T-helper 2 cell treated with Interferon-gamma antibody and Interleukin-4, amounts not matched to agents 100 ng/mL and 5 ng/mL, for 36 hours (primary cell): ENCODE results near the gene PLEKHH1. TPM values are rescaled to one million over a fixed set of nuclear protein-coding genes. Genes with fewer than 3 reads are reported as not detected.
"Not testable (repeated sequence)": the region's sequence is repeated elsewhere in the genome, so short reads cannot be mapped to it uniquely, and the experiment has no call there.

Experiments
- intact Hi-C: fragments of 100-400 bp; cut with micrococcal nuclease; formaldehyde crosslinking; loops from one replicate; pipeline ENCODE4 v1.15.1; 2023
- total RNA-seq: library from RNA; stranded (reverse); gene quantifications from 2 replicates; pipeline ENCODE4 v1.2.3, GENCODE V29; 2022

The PLEKHH1 gene
- total RNA-seq, 1 donor from 2014 or later = 0.64 TPM

DNA sequence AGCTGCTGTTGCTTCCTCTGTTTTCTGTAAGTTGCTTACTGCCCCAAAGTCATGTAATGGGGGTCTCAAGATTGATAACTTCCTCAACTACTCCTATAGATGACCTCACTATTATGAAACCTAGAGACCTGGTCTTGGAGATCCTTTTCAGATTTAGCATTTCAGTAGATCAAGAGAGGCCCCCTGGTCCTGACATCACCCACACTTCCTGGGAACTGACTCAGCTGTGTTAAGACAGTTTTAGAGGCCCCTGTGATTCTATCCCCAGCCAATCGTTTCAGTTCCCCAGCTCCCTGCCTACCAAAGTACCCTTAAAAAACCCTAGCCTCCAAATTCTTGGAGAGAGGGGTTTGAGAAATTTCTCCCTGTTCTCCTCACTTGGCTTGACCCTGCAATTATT lies 77.4 kb downstream of the PLEKHH1 start:
- intact Hi-C loops = loop anchor here (10.0 kb wide), 1 partner anchor 204 kb away; the partner anchor contains the start of genes RAD51B and ZFYVE26

DNA sequence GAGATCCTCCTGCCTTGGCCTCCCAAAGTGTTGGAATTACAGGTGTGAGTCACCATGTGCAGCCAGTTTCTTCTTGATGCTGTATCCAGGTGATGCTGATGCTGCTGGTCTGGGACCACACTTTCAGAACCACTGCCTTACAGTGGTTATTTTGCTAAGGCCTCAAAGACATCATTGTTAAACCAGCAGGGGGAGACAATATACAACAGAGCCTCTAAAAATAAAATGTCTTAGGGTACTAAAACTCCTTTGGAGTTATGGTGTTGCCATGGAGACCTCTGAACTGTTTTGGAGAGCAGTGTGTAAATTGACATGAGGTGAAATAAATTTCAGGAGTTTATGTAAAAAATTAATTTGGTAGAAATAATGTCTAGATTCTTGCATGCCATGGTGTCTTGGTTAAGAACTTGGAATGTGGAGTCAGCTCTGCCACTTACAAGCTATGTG lies 85.5 kb downstream of the PLEKHH1 start:
- intact Hi-C loops = loop anchor here (1.0 to 10.0 kb wide), 9 partner anchors 18 to 1174 kb away; partner anchors contain the start of genes EIF2S1, PIGH, RAD51B and RDH11

DNA sequence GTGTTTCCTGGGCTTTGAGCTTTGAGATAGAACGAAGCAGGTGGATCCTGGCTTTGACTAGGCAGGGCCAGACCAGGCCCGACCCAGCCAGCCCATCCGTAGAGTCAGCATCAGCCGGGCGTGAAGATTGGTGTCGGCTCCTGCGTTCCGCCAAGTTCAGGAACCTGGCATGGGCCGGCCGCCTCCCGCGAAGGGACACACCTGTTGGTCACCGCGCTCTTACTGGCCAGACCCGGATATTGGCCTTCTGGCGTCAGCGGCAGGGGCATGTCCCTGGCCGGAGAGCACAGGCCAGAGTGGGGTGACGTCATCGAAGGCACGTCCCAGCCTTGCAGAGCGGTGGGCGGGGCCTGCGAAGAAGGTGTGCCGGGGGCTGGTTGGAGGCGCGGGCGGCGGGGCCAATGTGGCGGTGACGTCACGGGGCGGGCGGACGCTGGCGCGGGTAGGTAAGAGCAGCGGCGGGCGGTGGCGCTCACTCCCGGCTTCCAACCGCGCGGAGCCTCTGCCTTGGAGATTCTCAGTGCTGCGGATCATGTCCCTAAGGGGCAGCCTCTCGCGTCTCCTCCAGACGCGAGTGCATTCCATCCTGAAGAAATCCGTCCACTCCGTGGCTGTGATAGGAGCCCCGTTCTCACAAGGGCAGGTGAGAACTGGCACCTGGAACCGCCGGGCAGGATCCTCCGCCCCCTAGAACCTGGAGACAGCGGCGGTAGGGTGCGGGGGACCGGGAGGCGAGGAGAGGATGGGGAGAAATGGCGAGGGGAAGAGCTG lies 86.5 kb downstream of the PLEKHH1 start, which contains the start of gene ARG2:
Gene ARG2, plus strand, starts transcription at position 475 of the 771 bp plus-strand sequence. Its CDS starts 58 bp downstream, at position 533.
- intact Hi-C loops = loop anchor here (1.0 to 10.0 kb wide), 7 partner anchors 19 to 1173 kb away; partner anchors contain the start of genes EIF2S1, PIGH, RAD51B and RDH11

DNA sequence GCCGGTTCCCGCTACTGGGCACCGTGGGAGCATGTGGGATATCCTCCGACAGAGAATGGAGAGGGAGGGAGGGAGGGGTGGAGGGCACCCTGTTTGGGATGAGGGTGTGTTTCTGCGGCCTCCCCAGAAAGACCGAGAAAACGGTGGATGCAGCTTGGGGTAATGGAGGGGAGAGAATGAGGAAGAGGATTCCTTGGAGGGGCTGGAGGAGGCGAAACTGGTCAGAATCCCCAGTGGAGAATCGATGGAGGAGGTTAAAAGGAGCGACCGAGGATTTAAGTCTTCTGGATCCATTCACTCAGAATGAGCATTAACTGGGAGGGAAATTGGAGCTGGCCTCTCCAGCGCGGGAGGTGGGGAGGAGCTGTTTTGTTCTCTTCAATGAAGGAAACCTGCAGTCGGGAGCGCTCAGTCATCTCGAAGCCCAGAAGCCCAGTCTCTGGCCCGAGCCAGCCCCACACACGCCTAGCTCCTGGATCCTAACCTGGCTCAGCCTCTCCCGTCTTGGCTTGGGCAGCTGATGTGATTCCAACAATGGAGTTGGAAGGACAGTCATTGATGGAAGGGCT lies 87.2 kb downstream of the PLEKHH1 start:
- intact Hi-C loops = no loop called here

DNA sequence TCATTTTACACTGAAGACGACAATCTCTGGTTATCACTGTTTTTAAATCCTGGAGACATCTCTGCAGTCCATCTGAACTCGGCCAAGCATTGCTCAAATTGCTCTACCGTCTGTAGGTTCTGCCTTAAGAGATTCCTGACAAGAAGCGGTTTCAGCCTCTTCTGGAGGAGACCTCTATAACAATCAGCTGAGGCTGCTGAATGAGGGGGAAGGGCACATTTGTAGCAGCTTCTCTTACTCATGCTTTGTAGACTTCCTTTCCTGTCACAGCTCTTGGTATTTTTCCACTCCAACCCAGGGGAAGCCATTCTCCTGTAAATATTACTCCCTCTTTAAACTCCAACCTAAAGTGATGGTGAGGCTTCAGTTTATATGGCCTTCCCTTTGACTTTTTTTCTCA lies 89.6 kb downstream of the PLEKHH1 start:
- intact Hi-C loops = no loop called here

DNA sequence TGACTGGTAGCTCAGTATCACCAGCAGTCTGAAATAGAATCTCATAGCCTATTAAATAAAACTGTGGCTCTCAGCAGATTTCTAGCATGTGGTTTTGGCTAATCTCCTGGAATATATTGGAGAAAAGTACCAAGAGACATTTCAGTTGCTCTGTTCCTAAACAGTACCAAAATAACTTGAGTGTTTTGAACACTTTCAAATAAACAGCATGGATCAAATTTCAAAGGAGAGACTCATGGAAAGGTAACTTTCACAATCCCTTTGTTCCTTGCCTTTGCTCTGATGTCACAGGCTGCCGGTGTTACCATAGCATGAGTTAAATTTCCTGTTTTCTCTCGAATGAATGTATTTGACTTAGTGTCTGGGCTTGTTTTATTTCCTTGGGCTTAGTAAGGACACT lies 90.0 kb downstream of the PLEKHH1 start:
- intact Hi-C loops = no loop called here

DNA sequence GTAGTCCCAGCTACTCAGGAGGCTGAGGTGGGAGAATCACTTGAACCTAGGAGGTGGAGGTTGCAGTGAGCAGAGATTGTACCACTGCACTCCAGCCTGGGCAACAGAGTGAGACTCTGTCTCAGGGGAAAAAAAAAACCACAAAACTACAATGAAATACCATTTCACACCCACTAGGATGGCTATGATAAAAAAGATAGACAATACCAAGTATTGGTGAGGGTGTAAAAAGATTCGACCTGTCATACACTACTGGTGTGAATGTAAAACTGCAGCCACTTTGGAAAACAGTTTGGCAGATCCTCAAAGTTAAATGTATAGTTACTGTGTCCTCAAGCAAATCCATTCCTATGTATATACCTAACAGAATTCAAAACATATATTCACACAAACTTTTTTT lies 93.0 kb downstream of the PLEKHH1 start:
- intact Hi-C loops = not testable (repeated sequence)

DNA sequence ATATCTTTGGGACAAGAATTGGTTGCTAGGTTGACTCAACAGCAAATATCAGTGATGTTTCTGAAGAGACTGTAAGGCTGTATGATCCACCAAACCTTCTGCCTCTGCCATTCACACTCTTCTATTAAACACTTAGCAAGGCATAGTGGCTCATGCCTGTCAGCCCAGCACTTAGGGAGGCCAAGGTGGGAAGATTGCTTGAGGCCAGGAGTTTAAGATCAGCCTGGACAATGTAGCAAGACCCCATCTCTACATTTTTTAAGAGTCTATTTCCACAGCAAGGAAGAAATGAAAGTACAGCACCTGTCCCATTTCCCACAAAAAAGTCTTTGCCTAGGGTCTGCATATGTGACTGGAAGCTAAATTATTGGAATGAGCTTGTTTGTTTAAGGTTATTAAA lies 94.4 kb downstream of the PLEKHH1 start:
- intact Hi-C loops = no loop called here

DNA sequence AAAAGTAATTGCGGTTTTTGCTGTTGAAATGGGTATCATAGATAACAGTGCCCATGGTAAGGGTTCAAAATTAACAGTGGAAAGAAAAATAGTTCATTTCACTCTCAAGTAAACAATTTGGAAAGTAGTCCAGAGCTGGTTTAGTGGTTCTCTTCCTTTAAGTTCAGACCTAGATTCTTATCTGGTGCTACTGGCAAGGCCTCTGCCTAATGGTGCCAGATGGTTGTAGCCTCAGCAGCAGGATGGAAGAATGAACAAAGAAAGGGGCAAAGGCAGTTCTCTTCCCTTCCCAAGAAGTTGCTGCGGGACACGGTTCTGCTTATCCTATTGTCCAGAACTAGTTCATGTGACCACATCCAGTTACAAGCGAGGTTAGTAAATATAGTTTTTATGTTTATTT lies 97.1 kb downstream of the PLEKHH1 start:
- intact Hi-C loops = no loop called here

DNA sequence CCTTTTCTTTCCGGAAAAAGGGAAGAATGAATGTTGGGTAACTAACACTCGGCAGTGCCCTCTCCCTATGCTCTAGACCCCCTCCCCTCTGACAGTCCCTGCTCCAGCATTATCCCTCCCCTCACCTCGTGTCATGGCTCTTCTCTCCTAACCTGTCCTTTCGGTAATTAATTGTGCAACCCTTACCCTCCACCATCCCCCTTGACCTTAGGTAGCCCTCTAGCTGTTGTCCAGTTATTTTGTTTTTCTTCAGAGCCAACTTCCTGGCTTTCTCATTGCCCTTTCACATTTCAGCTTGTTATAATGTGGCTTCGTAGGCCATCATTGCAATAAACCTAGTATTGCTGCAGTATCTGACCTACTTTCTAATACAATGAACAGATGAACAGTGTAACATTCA lies 97.8 kb downstream of the PLEKHH1 start:
- intact Hi-C loops = no loop called here

DNA sequence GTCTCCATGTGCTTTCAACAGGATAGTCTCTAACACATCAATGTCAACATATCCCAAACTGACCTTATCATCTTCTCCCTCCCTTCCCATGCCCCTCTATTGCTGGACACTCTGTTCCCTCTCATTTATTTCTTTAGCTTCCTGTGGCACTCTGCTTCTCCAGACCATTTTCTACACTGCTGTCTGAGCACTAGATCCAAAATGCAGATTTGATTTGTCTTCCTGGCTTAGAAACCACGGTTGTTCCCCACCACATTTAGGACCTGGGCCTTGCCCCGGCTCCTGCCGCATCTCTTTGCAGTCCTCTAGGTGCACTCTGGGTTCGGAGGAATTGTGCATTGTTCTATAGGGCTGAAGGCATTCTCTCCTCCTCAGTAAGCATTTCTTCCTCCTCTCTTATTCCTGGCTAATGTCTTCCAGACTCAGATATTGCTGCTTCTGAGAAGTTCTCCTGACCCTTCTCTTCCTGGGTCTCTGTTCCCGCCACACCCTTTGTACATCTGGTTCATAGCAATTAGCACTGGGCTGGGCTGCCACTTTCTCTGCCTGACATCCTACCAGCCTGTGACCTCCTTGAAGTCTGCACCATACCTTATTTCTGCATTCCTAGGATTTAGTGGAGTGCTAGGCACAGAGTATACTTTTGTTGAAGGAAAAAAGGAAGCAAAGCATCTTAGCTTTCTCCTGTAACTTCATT lies 100.5 kb downstream of the PLEKHH1 start:
- intact Hi-C loops = no loop called here

DNA sequence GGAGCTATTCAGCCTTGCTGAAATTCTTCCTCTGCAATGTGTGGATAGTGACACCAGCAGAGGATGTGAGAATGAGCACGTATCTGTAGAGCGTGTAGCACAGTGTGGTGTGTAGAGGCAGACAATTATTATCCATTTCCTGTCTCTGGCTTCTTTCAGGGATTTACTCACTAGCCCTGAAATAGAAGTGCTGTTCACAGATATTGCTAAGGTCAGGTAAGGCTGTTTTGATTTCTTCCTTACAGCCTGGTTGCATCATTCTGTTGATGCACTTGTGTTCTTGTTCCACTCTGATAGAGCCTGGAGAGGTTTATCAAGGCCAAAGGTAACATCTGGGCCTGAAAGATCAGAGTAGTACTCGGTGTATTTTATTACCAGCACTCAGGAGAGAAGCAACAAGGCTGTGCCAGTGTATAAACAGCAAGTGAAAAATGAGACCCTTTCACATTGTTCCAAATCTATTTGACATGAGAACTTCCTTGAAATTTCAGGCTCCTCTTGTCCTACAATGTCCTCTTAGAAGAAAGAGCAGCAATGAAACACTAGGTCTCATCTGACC lies 103.3 kb downstream of the PLEKHH1 start:
- intact Hi-C loops = no loop called here

DNA sequence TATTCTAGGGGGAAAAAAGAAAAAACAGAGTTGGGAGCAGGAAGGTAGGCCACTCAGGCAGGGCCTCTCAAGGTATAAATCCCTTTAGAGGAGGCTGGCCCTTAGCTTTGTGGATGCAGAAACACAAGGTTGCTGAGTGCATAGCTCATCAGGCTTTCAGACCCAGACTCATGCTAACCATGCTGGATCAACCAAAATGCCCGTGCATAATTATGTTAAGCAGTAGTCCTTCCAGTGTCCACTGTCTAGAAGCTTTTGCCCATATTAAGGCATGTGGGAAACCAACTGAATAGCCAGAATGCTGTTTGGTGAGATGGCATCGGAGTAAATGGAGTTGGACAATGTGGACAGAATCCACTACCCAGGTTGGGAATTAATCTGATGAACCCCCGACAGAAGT lies 105.6 kb downstream of the PLEKHH1 start:
- intact Hi-C loops = no loop called here

Other genes starting within 250 kb of the PLEKHH1 start
- 31.9 and 34.2 TPM in 2 replicates for gene ATP6V1D, start 173.5 kb upstream of the PLEKHH1 start, total RNA-seq
- gene EIF2S1, start 173.0 kb upstream of the PLEKHH1 start, total RNA-seq = 137 and 139 TPM in 2 replicates
- gene PLEK2, start 121.1 kb upstream of the PLEKHH1 start, total RNA-seq = 0.18 TPM in 2 replicates
- 18.4 and 19.4 TPM in 2 replicates for gene TMEM229B, start 44.6 kb upstream of the PLEKHH1 start, total RNA-seq
- gene PIGH, start 67.0 kb downstream of the PLEKHH1 start, total RNA-seq = 17.1 and 17.8 TPM in 2 replicates
- 9.7 and 10.0 TPM in 2 replicates for gene ARG2, start 86.6 kb downstream of the PLEKHH1 start, total RNA-seq
- gene VTI1B, start 141.3 kb downstream of the PLEKHH1 start, total RNA-seq = 79.2 and 81.1 TPM in 2 replicates
- 44.2 and 46.6 TPM in 2 replicates for gene RDH11, start 162.5 kb downstream of the PLEKHH1 start, total RNA-seq
- not detected in 2 replicates for gene RDH12, start 168.6 kb downstream of the PLEKHH1 start, total RNA-seq